ENCODE data around the gene DNAH10.

Gene DNAH10

DNA sequence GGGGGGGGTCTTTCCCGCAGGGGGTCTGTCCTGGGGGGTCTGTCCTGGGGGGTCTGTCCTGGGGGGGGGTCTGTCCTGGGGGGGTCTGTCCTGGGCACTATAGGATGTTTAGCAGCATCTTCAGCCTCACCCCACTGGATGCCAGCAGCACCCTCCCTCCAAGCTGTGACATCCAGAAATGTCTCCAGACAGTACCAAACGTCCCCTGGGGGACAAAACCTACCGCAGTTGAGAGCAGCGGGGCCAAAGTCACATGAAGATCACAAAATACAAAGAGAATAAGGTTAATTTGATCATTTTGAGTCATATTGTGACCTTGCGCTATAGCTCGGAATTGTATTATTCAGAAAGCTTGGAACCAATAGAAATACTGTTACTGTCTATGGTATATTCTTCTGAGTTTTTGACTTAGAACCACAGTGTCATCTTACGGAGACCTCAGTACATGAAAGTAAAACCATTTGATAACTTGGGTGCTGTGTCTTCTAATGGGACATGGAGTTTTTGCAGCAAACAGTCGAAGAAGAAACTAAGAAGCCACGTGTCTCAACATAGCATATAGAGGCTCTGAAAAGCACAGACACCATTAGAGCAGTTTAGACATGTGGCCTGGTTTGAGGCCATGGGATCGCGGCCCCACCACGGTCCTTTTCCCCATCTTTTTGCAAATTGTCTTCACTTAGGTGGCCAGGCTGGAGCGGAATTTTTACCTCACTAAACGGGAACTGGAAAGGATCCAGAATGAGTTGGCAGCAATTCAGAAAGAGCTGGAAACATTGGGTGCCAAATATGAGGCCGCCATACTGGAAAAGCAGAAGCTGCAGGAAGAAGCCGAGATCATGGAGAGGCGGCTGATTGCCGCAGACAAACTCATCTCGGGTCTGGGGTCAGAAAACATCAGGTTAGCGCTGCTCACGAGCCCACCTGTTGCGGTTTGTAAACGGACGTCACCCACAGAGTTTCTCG is 150.6 kb downstream of the DNAH10 start:
- H3K36me3 ChIP-seq (ENCODE audit: control insufficient read depth in 4 of 4, insufficient read depth in 4 of 4, low read length in 3 of 4), result no peaks in the 10 kb centered on the region
- ChIA-PET CTCF (interaction anchor here (1.4 to 2.7 kb wide), 2 partner anchors 8 to 26 kb away, joined by 3 to 13 read pairs; no protein-coding TSS in a partner anchor), POLR2A (no interaction called here)
- no peaks in the 10 kb centered on the region for H3K4me1 ChIP-seq (ENCODE audit: control extremely low read depth in 1 of 4, control insufficient read depth in 4 of 4, insufficient read depth in 4 of 4, low read length in 3 of 4)
- H3K4me3 ChIP-seq (ENCODE audit: control insufficient read depth in 1 of 7, extremely low read depth in 1 of 7, insufficient read depth in 4 of 7, low read depth in 2 of 7, low read length in 6 of 7), result no peak overlapping the region
- H3K9me3 ChIP-seq (ENCODE audit: control extremely low read depth in 1 of 5, control insufficient read depth in 4 of 5, insufficient read depth in 2 of 5, low read depth in 1 of 5, low read length in 4 of 5), result no peaks in the 10 kb centered on the region
- no peak overlapping the region for H3K27ac ChIP-seq (ENCODE audit: insufficient read depth in 1 of 2, low read depth in 1 of 2, low read length in 2 of 2, poor library complexity in 1 of 2, severe bottlenecking in 2 of 2)
- DNase-seq, result peak; percentile 52 to 89 (median 85)
- H3K27me3 ChIP-seq (replicated peaks in 2 of 5; ENCODE audit: control insufficient read depth in 4 of 5, insufficient read depth in 5 of 5, low read length in 4 of 5), result no peaks in the 10 kb centered on the region
- 93% methylated on average over 21 of the region's 25 CpGs for WGBS (ENCODE audit: insufficient coverage)

DNA sequence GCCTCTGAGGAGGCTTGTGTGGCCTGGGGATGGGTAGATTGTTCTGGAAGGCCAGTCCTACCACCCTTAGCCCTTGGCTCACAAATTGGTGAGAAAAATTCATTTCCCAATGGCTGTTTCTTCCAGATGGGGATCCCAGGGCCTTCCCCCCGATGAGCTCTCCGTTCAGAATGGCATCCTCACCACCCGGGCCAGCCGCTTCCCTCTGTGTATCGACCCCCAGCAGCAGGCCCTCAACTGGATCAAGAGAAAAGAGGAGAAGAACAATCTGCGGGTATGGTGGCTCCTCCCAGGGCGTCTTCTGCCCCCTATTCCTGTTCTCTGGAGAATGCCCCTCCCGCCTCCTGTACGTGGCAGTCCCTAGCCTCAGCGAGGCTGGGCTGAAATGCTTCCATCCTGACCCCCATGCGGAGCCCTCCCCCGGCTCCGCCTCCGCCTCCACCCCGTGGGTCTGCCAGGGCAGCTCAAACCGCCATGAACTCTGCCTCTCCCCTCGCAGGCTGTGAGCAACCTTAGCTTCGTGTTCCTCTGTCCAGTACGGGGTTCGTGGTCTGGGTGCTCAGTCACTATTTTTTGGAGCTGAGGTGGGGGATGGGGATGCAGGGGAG is 152.7 kb downstream of the DNAH10 start:
- DNase-seq, result no peak
- Histone ChIP-seq H3K36me3 (ENCODE audit: control insufficient read depth in 4 of 4, insufficient read depth in 4 of 4, low read length in 3 of 4) (no peaks in the 10 kb centered on the region), H3K27me3 (replicated peaks in 2 of 5; ENCODE audit: control insufficient read depth in 4 of 5, insufficient read depth in 5 of 5, low read length in 4 of 5) (no peaks in the 10 kb centered on the region), H3K9me3 (ENCODE audit: control extremely low read depth in 1 of 5, control insufficient read depth in 4 of 5, insufficient read depth in 2 of 5, low read depth in 1 of 5, low read length in 4 of 5) (no peaks in the 10 kb centered on the region), H3K27ac (ENCODE audit: insufficient read depth in 1 of 2, low read depth in 1 of 2, low read length in 2 of 2, poor library complexity in 1 of 2, severe bottlenecking in 2 of 2) (no peak overlapping the region), H3K4me3 (ENCODE audit: control insufficient read depth in 1 of 7, extremely low read depth in 1 of 7, insufficient read depth in 4 of 7, low read depth in 2 of 7, low read length in 6 of 7) (no peak overlapping the region), H3K4me1 (ENCODE audit: control extremely low read depth in 1 of 4, control insufficient read depth in 4 of 4, insufficient read depth in 4 of 4, low read length in 3 of 4) (no peaks in the 10 kb centered on the region)
- POLR2A ChIA-PET, result no interaction called here
- CTCF ChIA-PET, result interaction anchor here (1.1 to 2.7 kb wide), 3 partner anchors 10 to 46 kb away, joined by 3 to 13 read pairs (median 3); no protein-coding TSS in a partner anchor
- 90% methylated on average over 15 of the region's 20 CpGs for WGBS (ENCODE audit: insufficient coverage)

- POLR2A ChIA-PET, result no interaction called here
These were observed 154.6 kb downstream of the DNAH10 start for GRCh38 chr12:123916729-123917128.

GRCh38 chr12:123917337-123917850 is 155.3 kb downstream of the DNAH10 start:
- Histone ChIP-seq H3K36me3 (ENCODE audit: control insufficient read depth in 4 of 4, insufficient read depth in 4 of 4, low read length in 3 of 4) (no peaks in the 10 kb centered on the region), H3K4me1 (ENCODE audit: control extremely low read depth in 1 of 4, control insufficient read depth in 4 of 4, insufficient read depth in 4 of 4, low read length in 3 of 4) (no peaks in the 10 kb centered on the region), H3K27ac (ENCODE audit: insufficient read depth in 1 of 2, low read depth in 1 of 2, low read length in 2 of 2, poor library complexity in 1 of 2, severe bottlenecking in 2 of 2) (no peak overlapping the region), H3K27me3 (replicated peaks in 2 of 5; ENCODE audit: control insufficient read depth in 4 of 5, insufficient read depth in 5 of 5, low read length in 4 of 5) (no peaks in the 10 kb centered on the region), H3K4me3 (ENCODE audit: control insufficient read depth in 1 of 7, extremely low read depth in 1 of 7, insufficient read depth in 4 of 7, low read depth in 2 of 7, low read length in 6 of 7) (no peak overlapping the region), H3K9me3 (ENCODE audit: control extremely low read depth in 1 of 5, control insufficient read depth in 4 of 5, insufficient read depth in 2 of 5, low read depth in 1 of 5, low read length in 4 of 5) (no peaks in the 10 kb centered on the region)
- CTCF ChIA-PET, result interaction anchor here (1.8 kb wide), 1 partner anchor 12 kb away, joined by 7 read pairs; no protein-coding TSS in a partner anchor
- no peak for DNase-seq
- POLR2A ChIA-PET, result no interaction called here
- WGBS (ENCODE audit: insufficient coverage), result 94% methylated on average over 18 of the region's 19 CpGs

More at GRCh38 chr12:123916729-123917128, 154.6 kb downstream of the DNAH10 start:
- peak in 2 of 3 donors; percentile 28 to 37 for DNase-seq
- no peaks in the 10 kb centered on the region for H3K36me3 ChIP-seq (ENCODE audit: control insufficient read depth in 4 of 4, insufficient read depth in 4 of 4, low read length in 3 of 4)
- CTCF ChIA-PET, result no interaction called here
- H3K4me1 ChIP-seq (ENCODE audit: control extremely low read depth in 1 of 4, control insufficient read depth in 4 of 4, insufficient read depth in 4 of 4, low read length in 3 of 4), result no peaks in the 10 kb centered on the region
- H3K4me3 ChIP-seq (ENCODE audit: control insufficient read depth in 1 of 7, extremely low read depth in 1 of 7, insufficient read depth in 4 of 7, low read depth in 2 of 7, low read length in 6 of 7), result no peak overlapping the region
- H3K27ac ChIP-seq (ENCODE audit: insufficient read depth in 1 of 2, low read depth in 1 of 2, low read length in 2 of 2, poor library complexity in 1 of 2, severe bottlenecking in 2 of 2), result no peak overlapping the region
- no peaks in the 10 kb centered on the region for H3K9me3 ChIP-seq (ENCODE audit: control extremely low read depth in 1 of 5, control insufficient read depth in 4 of 5, insufficient read depth in 2 of 5, low read depth in 1 of 5, low read length in 4 of 5)
- 100% methylated on average over 3 of the region's 5 CpGs for WGBS (ENCODE audit: insufficient coverage)
- H3K27me3 ChIP-seq (replicated peaks in 2 of 5; ENCODE audit: control insufficient read depth in 4 of 5, insufficient read depth in 5 of 5, low read length in 4 of 5), result no peaks in the 10 kb centered on the region

GRCh38 chr12:123919980-123920360 is 157.9 kb downstream of the DNAH10 start:
- Histone ChIP-seq H3K27me3 (replicated peaks in 2 of 5; ENCODE audit: control insufficient read depth in 4 of 5, insufficient read depth in 5 of 5, low read length in 4 of 5) (no peaks in the 10 kb centered on the region), H3K27ac (ENCODE audit: insufficient read depth in 1 of 2, low read depth in 1 of 2, low read length in 2 of 2, poor library complexity in 1 of 2, severe bottlenecking in 2 of 2) (no peak overlapping the region), H3K36me3 (ENCODE audit: control insufficient read depth in 4 of 4, insufficient read depth in 4 of 4, low read length in 3 of 4) (no peaks in the 10 kb centered on the region), H3K4me1 (ENCODE audit: control extremely low read depth in 1 of 4, control insufficient read depth in 4 of 4, insufficient read depth in 4 of 4, low read length in 3 of 4) (no peaks in the 10 kb centered on the region), H3K4me3 (ENCODE audit: control insufficient read depth in 1 of 7, extremely low read depth in 1 of 7, insufficient read depth in 4 of 7, low read depth in 2 of 7, low read length in 6 of 7) (no peak overlapping the region), H3K9me3 (ENCODE audit: control extremely low read depth in 1 of 5, control insufficient read depth in 4 of 5, insufficient read depth in 2 of 5, low read depth in 1 of 5, low read length in 4 of 5) (no peaks in the 10 kb centered on the region)
- POLR2A ChIA-PET, result no interaction called here
- no CpG with 5 or more reads among the region's 3 CpGs for WGBS (ENCODE audit: insufficient coverage)
- DNase-seq, result peak in 1 of 3 donors; percentile 8
- CTCF ChIA-PET, result no interaction called here

GRCh38 chr12:123923038-123923437 is 160.9 kb downstream of the DNAH10 start:
- H3K36me3 ChIP-seq (ENCODE audit: control insufficient read depth in 4 of 4, insufficient read depth in 4 of 4, low read length in 3 of 4), result no peaks in the 10 kb centered on the region
- POLR2A ChIA-PET, result no interaction called here
- H3K27me3 ChIP-seq (replicated peaks in 2 of 5; ENCODE audit: control insufficient read depth in 4 of 5, insufficient read depth in 5 of 5, low read length in 4 of 5), result no peaks in the 10 kb centered on the region
- no CpG with 5 or more reads among the region's 2 CpGs for WGBS (ENCODE audit: insufficient coverage)
- H3K4me1 ChIP-seq (ENCODE audit: control extremely low read depth in 1 of 4, control insufficient read depth in 4 of 4, insufficient read depth in 4 of 4, low read length in 3 of 4), result no peaks in the 10 kb centered on the region
- H3K4me3 ChIP-seq (ENCODE audit: control insufficient read depth in 1 of 7, extremely low read depth in 1 of 7, insufficient read depth in 4 of 7, low read depth in 2 of 7, low read length in 6 of 7), result no peak overlapping the region
- H3K9me3 ChIP-seq (ENCODE audit: control extremely low read depth in 1 of 5, control insufficient read depth in 4 of 5, insufficient read depth in 2 of 5, low read depth in 1 of 5, low read length in 4 of 5), result no peaks in the 10 kb centered on the region
- no peak overlapping the region for H3K27ac ChIP-seq (ENCODE audit: insufficient read depth in 1 of 2, low read depth in 1 of 2, low read length in 2 of 2, poor library complexity in 1 of 2, severe bottlenecking in 2 of 2)
- no peak for DNase-seq
- CTCF ChIA-PET, result no interaction called here

DNA sequence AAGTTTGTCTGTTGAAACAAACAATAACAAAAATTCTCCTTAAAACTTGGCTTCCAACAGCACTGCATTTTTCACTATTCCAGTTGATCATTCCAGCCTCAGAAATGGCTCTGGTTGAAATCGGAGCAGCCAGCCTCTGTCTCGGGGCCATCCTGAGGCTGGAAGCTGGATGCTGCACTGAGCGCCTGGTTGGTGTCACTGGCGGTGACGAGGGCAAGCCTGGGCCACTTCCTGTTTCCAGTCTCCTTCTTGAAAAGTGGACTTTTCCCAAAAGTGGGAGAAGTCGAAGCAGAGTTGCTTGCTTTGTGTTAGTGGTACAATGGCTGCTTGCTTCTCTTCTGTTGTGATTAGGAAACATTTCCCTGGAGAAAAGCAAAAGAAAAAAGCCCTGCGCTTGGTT is 161.8 kb downstream of the DNAH10 start:
- Histone ChIP-seq H3K27ac (ENCODE audit: insufficient read depth in 1 of 2, low read depth in 1 of 2, low read length in 2 of 2, poor library complexity in 1 of 2, severe bottlenecking in 2 of 2) (no peak overlapping the region), H3K9me3 (ENCODE audit: control extremely low read depth in 1 of 5, control insufficient read depth in 4 of 5, insufficient read depth in 2 of 5, low read depth in 1 of 5, low read length in 4 of 5) (no peaks in the 10 kb centered on the region), H3K4me1 (ENCODE audit: control extremely low read depth in 1 of 4, control insufficient read depth in 4 of 4, insufficient read depth in 4 of 4, low read length in 3 of 4) (no peaks in the 10 kb centered on the region), H3K4me3 (ENCODE audit: control insufficient read depth in 1 of 7, extremely low read depth in 1 of 7, insufficient read depth in 4 of 7, low read depth in 2 of 7, low read length in 6 of 7) (no peak overlapping the region), H3K27me3 (replicated peaks in 2 of 5; ENCODE audit: control insufficient read depth in 4 of 5, insufficient read depth in 5 of 5, low read length in 4 of 5) (no peaks in the 10 kb centered on the region), H3K36me3 (ENCODE audit: control insufficient read depth in 4 of 4, insufficient read depth in 4 of 4, low read length in 3 of 4) (no peaks in the 10 kb centered on the region)
- ChIA-PET POLR2A (no interaction called here), CTCF (no interaction called here)
- DNase-seq, result no peak
- 88% methylated on average over 6 of the region's 7 CpGs for WGBS (ENCODE audit: insufficient coverage)
